HFFc6 (cell line): ENCODE data around the gene B4GALNT3. TPM values are rescaled to one million over a fixed set of nuclear protein-coding genes. Genes with fewer than 3 reads are reported as not detected.

Experiments used
- DNase-seq: peaks from one replicate; pipeline ENCODE4 v3.0.0-alpha.2; 2018
- H3K27ac Mint-ChIP-seq: 2 replicates; pipeline ENCODE4 v1.8.0; 2020; ENCODE audit warnings: mild to moderate bottlenecking, mixed read lengths
- H3K27me3 Mint-ChIP-seq: 2 replicates; pipeline ENCODE4 v1.8.0; 2021; ENCODE audit warnings: mild to moderate bottlenecking, moderate library complexity, mixed read lengths; ENCODE audit not compliant: insufficient read depth
- H3K36me3 Mint-ChIP-seq: 2 replicates; pipeline ENCODE4 v1.8.0; 2021; ENCODE audit warnings: low read depth, mixed read lengths
- H3K4me1 Mint-ChIP-seq: 2 replicates; pipeline ENCODE4 v1.8.0; 2020; ENCODE audit warnings: low read depth, mixed read lengths
- H3K4me3 Mint-ChIP-seq: 2 replicates; pipeline ENCODE4 v1.8.0; 2020; ENCODE audit warnings: mild to moderate bottlenecking, moderate library complexity, mixed read lengths
- H3K9me3 Mint-ChIP-seq: 2 replicates; pipeline ENCODE4 v1.8.0; 2020; ENCODE audit warnings: mild to moderate bottlenecking, mixed read lengths
- CTCF ChIP-seq: fragments of 200-600 bp; sonication (generic); IDR thresholded peaks from 2 replicates; pipeline ENCODE4 v1.5.0; 2021; ENCODE audit warnings: antibody characterized with exemption, mild to moderate bottlenecking
- total RNA-seq, 6 experiments: library from RNA; stranded (reverse); fragmentation: NEBNext Ultra II Directional; extraction: Animal tissue kit (Norgen Biotek cat#: 25700); gene quantifications; 2 replicates in 1 of 6; 3 replicates in 5 of 6; pipeline ENCODE4 v1.2.3, GENCODE V29; 2021

Gene B4GALNT3
- total RNA-seq, 6 experiments from 2014 or later, result not detected

- Mint-ChIP-seq H3K4me3 (no peak overlapping the region), H3K4me1 (peaks cover 5% of the 10 kb centered on the region; the same call in 1 of the 2 replicates), H3K36me3 (no peaks in the 10 kb centered on the region; the same call in 1 of the 2 replicates), H3K27me3 (peaks cover 48% of the 10 kb centered on the region), H3K9me3 (no peaks in the 10 kb centered on the region), H3K27ac (no peak overlapping the region)
- TF ChIP-seq CTCF, result no peak
- no peak for DNase-seq
Observed at GRCh38 chr12:457676-458075, 2.1 kb upstream of the B4GALNT3 start.

- H3K9me3 Mint-ChIP-seq, result no peaks in the 10 kb centered on the region
- H3K4me1 Mint-ChIP-seq, result peaks cover 5% of the 10 kb centered on the region; the same call in 1 of the 2 replicates
- no peaks in the 10 kb centered on the region; the same call in 1 of the 2 replicates for H3K36me3 Mint-ChIP-seq
- DNase-seq, result no peak
- no peak for TF ChIP-seq CTCF
- no peak overlapping the region for H3K4me3 Mint-ChIP-seq
- no peak overlapping the region for H3K27ac Mint-ChIP-seq
- peaks cover 45% of the 10 kb centered on the region for H3K27me3 Mint-ChIP-seq
Observed at GRCh38 chr12:459050-459429, 699 bp upstream of the B4GALNT3 start.

GRCh38 chr12:460261-461230 lies 807 bp downstream of the B4GALNT3 start:
- Mint-ChIP-seq H3K27ac (no peak overlapping the region), H3K36me3 (no peaks in the 10 kb centered on the region; the same call in 1 of the 2 replicates), H3K9me3 (no peaks in the 10 kb centered on the region), H3K4me3 (peak overlapping the region; percentile 62), H3K27me3 (peaks cover 52% of the 10 kb centered on the region), H3K4me1 (peaks cover 5% of the 10 kb centered on the region; the same call in 1 of the 2 replicates)
- no peak for TF ChIP-seq CTCF
- no peak for DNase-seq

- Mint-ChIP-seq H3K4me1 (peaks cover 5% of the 10 kb centered on the region; the same call in 1 of the 2 replicates), H3K4me3 (no peak overlapping the region), H3K36me3 (no peaks in the 10 kb centered on the region; the same call in 1 of the 2 replicates), H3K27me3 (peaks cover 50% of the 10 kb centered on the region), H3K27ac (no peak overlapping the region), H3K9me3 (no peaks in the 10 kb centered on the region)
- TF ChIP-seq CTCF, result no peak
- no peak for DNase-seq
Observed at GRCh38 chr12:461425-461824, 1.7 kb downstream of the B4GALNT3 start.

GRCh38 chr12:462936-463705 lies 3.4 kb downstream of the B4GALNT3 start:
- TF ChIP-seq CTCF, result no peak
- no peak overlapping the region for H3K27ac Mint-ChIP-seq
- peaks cover 5% of the 10 kb centered on the region; the same call in 1 of the 2 replicates for H3K4me1 Mint-ChIP-seq
- H3K4me3 Mint-ChIP-seq, result no peak overlapping the region
- no peaks in the 10 kb centered on the region; the same call in 1 of the 2 replicates for H3K36me3 Mint-ChIP-seq
- H3K9me3 Mint-ChIP-seq, result no peaks in the 10 kb centered on the region
- H3K27me3 Mint-ChIP-seq, result peaks cover 44% of the 10 kb centered on the region
- DNase-seq, result no peak
